HepG2 (cell line): ENCODE data around the gene KRI1. TPM values are rescaled to one million over a fixed set of nuclear protein-coding genes. Genes with fewer than 3 reads are reported as not detected.

Experiments used
- AGO2 ChIP-seq: fragments of 200-400 bp; formaldehyde crosslinking; optimal IDR thresholded peaks from 2 replicates; pipeline ENCODE3; 2017; ENCODE audit warnings: mild to moderate bottlenecking, low read depth, low read length, moderate library complexity
- BRD4 ChIP-seq: sonication (generic); formaldehyde crosslinking; IDR thresholded peaks from 2 replicates; pipeline ENCODE4 v1.4.0; 2020; ENCODE audit warnings: missing genetic modification reagents
- DNMT1 ChIP-seq: sonication (generic); formaldehyde crosslinking; IDR thresholded peaks from 2 replicates; pipeline ENCODE4 v1.5.1; 2020; ENCODE audit warnings: mild to moderate bottlenecking, missing genetic modification reagents
- DNMT3B ChIP-seq: conservative IDR thresholded peaks from 2 replicates; pipeline ENCODE4 v1.6.1; 2016; ENCODE audit warnings: missing biosample characterization, control low read depth
- GATA4 ChIP-seq: sonication (generic); IDR thresholded peaks from 2 replicates; pipeline ENCODE4 v1.6.1; 2016; ENCODE audit warnings: antibody characterized with exemption, low read depth, borderline replicate concordance
- GATAD2A ChIP-seq: IDR thresholded peaks from 2 replicates; pipeline ENCODE4 v1.6.1; 2016
- JDP2 ChIP-seq: sonication (generic); formaldehyde crosslinking; IDR thresholded peaks from 2 replicates; pipeline ENCODE4 v1.8.1; 2022; ENCODE audit warnings: missing genetic modification reagents, borderline replicate concordance
- KLF16 ChIP-seq, 2 experiments: sonication (generic) in 1 of 2; formaldehyde crosslinking in 1 of 2; IDR thresholded peaks; 2 replicates each; pipeline versions ENCODE4 v1.6.1 to v1.8.0; 2016 to 2023; ENCODE audit warnings: missing genetic modification reagents in 2 of 2, missing compliant biosample characterization in 1 of 2
- MAFK ChIP-seq, 2 experiments: IDR thresholded peaks in 1 of 2; conservative IDR thresholded peaks in 1 of 2; 2 replicates each; pipeline ENCODE4 v1.6.1; 2011; ENCODE audit warnings: improper control_type of control experiment in 2 of 2, low read length in 2 of 2
- MXI1 ChIP-seq: IDR thresholded peaks from 3 replicates; pipeline ENCODE4 v1.6.1; 2012; ENCODE audit warnings: low read depth, low read length, inconsistent platforms, borderline replicate concordance
- NKX3-1 ChIP-seq: sonication (generic); formaldehyde crosslinking; IDR thresholded peaks from 2 replicates; pipeline ENCODE4 v1.5.0; 2020; ENCODE audit warnings: missing genetic modification reagents
- NRL ChIP-seq: sonication (generic); formaldehyde crosslinking; IDR thresholded peaks from 2 replicates; pipeline ENCODE4 v1.5.0; 2020; ENCODE audit warnings: missing genetic modification reagents, mild to moderate bottlenecking, moderate library complexity, borderline replicate concordance
- ONECUT2 ChIP-seq: sonication (generic); formaldehyde crosslinking; IDR thresholded peaks from 2 replicates; pipeline ENCODE4 v1.4.0; 2020; ENCODE audit warnings: missing genetic modification reagents
- PATZ1 ChIP-seq: sonication (generic); formaldehyde crosslinking; IDR thresholded peaks from 2 replicates; pipeline ENCODE4 v1.4.0; 2020; ENCODE audit warnings: missing genetic modification reagents
- PAWR ChIP-seq: sonication (generic); formaldehyde crosslinking; IDR thresholded peaks from 2 replicates; pipeline ENCODE4 v1.4.0; 2020; ENCODE audit warnings: missing genetic modification reagents, mild to moderate bottlenecking, borderline replicate concordance
- POGK ChIP-seq: sonication (generic); formaldehyde crosslinking; conservative IDR thresholded peaks from 2 replicates; pipeline ENCODE4 v1.8.0; 2022; ENCODE audit warnings: mild to moderate bottlenecking, moderate library complexity, missing genetic modification reagents
- TERF1 ChIP-seq: sonication (generic); formaldehyde crosslinking; IDR thresholded peaks from 2 replicates; pipeline ENCODE4 v1.8.0; 2022; ENCODE audit warnings: mild to moderate bottlenecking, missing genetic modification reagents, moderate library complexity
- THYN1 ChIP-seq: sonication (generic); formaldehyde crosslinking; IDR thresholded peaks from 2 replicates; pipeline ENCODE4 v1.8.1; 2023; ENCODE audit warnings: low read depth, mild to moderate bottlenecking, moderate library complexity, missing genetic modification reagents, borderline replicate concordance
- ZBTB44 ChIP-seq: sonication (generic); formaldehyde crosslinking; IDR thresholded peaks from 2 replicates; pipeline ENCODE4 v1.4.0; 2020; ENCODE audit warnings: missing genetic modification reagents
- ZNF44 ChIP-seq: sonication (generic); formaldehyde crosslinking; IDR thresholded peaks from 2 replicates; pipeline ENCODE4 v1.5.1; 2020; ENCODE audit warnings: mild to moderate bottlenecking, missing genetic modification reagents
- ZNF564 ChIP-seq: sonication (generic); formaldehyde crosslinking; IDR thresholded peaks from 2 replicates; pipeline ENCODE4 v1.8.1; 2023; ENCODE audit warnings: mild to moderate bottlenecking, missing genetic modification reagents
- ZNF569 ChIP-seq: sonication (generic); formaldehyde crosslinking; IDR thresholded peaks from 2 replicates; pipeline ENCODE4 v1.5.0; 2020; ENCODE audit warnings: mild to moderate bottlenecking, missing genetic modification reagents, moderate library complexity, borderline replicate concordance
- ZNF678 ChIP-seq: sonication (generic); formaldehyde crosslinking; IDR thresholded peaks from 2 replicates; pipeline ENCODE4 v1.4.0; 2020; ENCODE audit warnings: mild to moderate bottlenecking, missing genetic modification reagents
- polyA plus RNA-seq, 8 experiments: library from polyadenylated mRNA; depleted of rRNA in 3 of 8; stranded (reverse) in 7 of 8; unstranded in 1 of 8; fragments of >200 nt; fragmentation: Illumina TruSeq in 4 of 8; extraction: Trizol in 4 of 8; gene quantifications; 2 replicates each; pipeline versions ENCODE4 v1.2.1 to v1.2.3, GENCODE V29; 2011 to 2016; ENCODE audit warnings: low read depth in 4 of 8, missing spikeins in 1 of 8, mixed read lengths in 1 of 8; ENCODE audit not compliant: insufficient read depth in 1 of 8
- total RNA-seq, 5 experiments: library from RNA; depleted of rRNA; stranded (reverse); fragments of >200 nt; fragmentation: Illumina TruSeq; extraction: Trizol; gene quantifications; 2 replicates each; pipeline ENCODE4 v1.2.3, GENCODE V29; 2016; ENCODE audit warnings: low read depth in 1 of 5

KRI1 gene
- total and polyA plus RNA-seq, 2 of the 13 experiments (the other 11 are each of a cell fraction or from before 2014, with no cell fraction given), result 9.1 to 11.7 TPM

- TF ChIP-seq ZNF564 (peak; percentile 94; the same call in 1 of the 2 replicates), KLF16 (CRISPR knock-in tag; IDR thresholded peaks at IDR 0.05) (no peak; a peak in 1 of 4 replicates), MAFK (conservative IDR thresholded peaks at IDR 0.05 in 1 of 2, IDR thresholded peaks at IDR 0.05 in 1 of 2; ENCODE audit: low read length in 2 of 2) (no peak), AGO2 (peak; percentile 49), TERF1 (CRISPR knock-in tag) (no peak), PAWR (CRISPR knock-in tag) (no peak), GATAD2A (no peak), POGK (peak; percentile 97), PATZ1 (CRISPR knock-in tag) (0 out of 2 replicates have a peak, but pooled peaks have one; percentile 32), ONECUT2 (CRISPR knock-in tag) (no peak), NRL (CRISPR knock-in tag) (no peak), ZNF569 (CRISPR knock-in tag) (no peak), MXI1 (peak; percentile 90; the same call in 2 of the 3 replicates), BRD4 (CRISPR knock-in tag) (no peak), NKX3-1 (CRISPR knock-in tag) (peak; percentile 37; the same call in 1 of the 2 replicates), ZBTB44 (no peak), ZNF678 (CRISPR knock-in tag) (no peak), THYN1 (CRISPR knock-in tag) (no peak), DNMT3B (CRISPR knock-in tag) (no peak), ZNF44 (CRISPR knock-in tag) (no peak), JDP2 (CRISPR knock-in tag) (peak; percentile 52; the same call in 1 of the 2 replicates), DNMT1 (CRISPR knock-in tag) (no peak), GATA4 (0 out of 2 replicates have a peak, but pooled peaks have one; percentile 9)
These were observed 3.2 kb upstream of the KRI1 start, which contains the start of gene CDKN2D (continued) for GRCh38 chr19:10568826-10569651.
